ENCODE results near the gene GOLIM4.

GOLIM4 gene

GRCh38 chr3:168097381-168097780 is 1.7 kb upstream of the GOLIM4 start:
- DNase-seq = no peak

GRCh38 chr3:168096210-168096652 is 507 bp upstream of the GOLIM4 start:
- peak; percentile 24 for DNase-seq

- DNase-seq = peak; percentile 8
Observed at GRCh38 chr3:168094877-168095610, 680 bp downstream of the GOLIM4 start.

DNA sequence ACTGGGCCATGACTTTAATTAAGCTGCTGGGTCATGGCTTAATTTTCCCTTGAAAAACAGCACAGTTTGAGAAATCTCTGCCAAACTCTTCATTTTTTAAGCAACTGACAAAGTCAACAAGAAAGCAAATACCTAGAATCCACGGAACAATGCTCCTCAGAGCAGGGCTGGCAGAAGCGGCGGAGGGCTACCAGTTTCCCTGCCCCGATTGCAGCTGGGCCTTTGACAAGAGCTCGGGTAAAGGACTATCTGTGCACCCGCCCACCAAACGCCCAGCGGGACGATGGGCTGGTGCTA is 1.2 kb downstream of the GOLIM4 start:
- no peak for DNase-seq

DNA sequence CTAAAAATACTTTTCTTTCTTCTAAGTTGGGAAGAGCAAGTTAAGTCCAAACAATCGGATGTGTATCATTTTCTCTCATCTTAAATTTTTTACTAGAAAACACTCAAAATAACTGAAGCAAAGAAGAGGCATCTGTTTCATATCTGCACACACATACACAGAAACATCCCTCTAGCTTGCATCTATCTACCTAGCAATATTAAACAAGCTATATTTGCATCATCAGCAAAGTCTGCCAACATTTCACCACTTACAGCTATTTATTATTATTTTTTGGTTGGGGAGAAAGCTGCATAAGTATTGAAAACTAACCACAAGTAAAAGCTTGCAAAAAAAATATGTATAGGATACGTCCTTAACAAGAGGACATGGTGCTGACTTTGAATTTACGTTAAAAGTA is 1.9 kb downstream of the GOLIM4 start:
- DNase-seq = no peak

- DNase-seq = no peak
Observed at GRCh38 chr3:168093229-168093628, 2.5 kb downstream of the GOLIM4 start.

DNA sequence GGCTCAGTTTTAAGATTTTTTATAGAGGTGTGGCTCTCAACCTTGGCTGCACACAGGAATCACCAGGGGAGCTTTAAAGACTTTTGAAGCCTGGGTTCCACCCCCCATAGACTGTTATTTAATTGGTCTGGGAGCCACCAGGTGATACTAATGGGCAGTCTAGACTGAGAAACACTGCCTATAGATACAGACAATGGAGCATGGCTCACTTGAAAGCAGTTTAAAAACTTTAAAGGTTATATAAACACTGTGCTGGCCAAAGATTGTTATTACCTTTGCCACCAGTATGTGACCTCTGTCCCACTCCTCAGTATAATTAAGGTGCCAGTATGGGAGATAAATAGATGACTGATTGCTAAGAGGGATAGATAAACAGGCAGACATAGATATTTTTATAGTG is 3.8 kb downstream of the GOLIM4 start:
- DNase-seq = no peak

DNA sequence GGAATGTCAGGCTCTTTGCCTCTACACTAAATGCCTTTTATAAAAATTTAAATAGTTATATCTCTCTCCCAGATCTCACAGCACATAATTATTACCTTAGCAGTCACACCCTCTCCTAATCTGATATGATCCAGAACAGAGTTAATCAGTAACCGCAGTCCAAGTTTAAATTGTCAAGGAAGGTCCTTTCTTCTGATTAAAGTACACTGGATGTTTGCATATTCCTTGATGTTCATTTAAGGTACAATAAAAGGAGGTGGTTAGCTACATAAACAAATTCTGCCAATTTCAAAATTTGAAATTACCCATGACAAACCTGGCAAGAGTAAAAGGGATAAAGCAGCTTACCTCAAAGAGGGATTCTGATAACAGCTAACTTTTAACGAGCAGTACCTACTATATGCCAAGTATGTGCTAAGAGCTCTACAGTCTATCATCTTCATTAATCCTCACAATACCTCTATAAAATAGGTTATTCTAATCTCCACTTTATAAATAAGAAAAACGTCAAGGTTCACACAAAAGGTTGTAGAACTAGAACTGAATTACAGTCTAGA is 4.3 kb downstream of the GOLIM4 start:
- no peak for DNase-seq

GRCh38 chr3:168090306-168091085 is 5.2 kb downstream of the GOLIM4 start:
- DNase-seq = no peak

DNA sequence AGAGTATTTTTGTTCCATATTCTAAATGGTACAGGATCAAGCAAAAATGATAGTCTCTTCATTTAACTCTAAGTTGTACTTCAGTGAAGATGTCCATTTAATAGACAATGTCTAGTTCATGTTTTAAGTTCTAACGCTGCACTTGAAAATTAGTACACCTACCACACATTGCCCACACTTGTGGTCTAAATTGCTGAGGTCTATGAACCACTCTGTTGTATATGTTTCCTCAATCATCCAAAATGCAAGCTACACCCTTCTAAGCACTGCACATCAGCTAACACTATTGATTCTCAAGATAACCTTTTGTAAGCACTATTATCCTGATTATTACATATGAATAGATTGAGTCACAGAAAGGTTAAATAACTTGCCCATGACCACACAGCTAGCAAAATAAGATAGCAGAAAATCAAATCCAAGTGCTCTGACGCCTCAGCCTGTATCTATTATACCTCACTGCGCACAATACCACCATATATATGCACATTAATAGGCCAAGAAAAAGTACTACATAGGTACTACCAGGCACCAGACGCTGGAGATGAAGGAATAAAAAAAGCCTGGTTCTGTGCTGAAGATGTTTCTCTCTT is 6.4 kb downstream of the GOLIM4 start:
- DNase-seq = no peak

GRCh38 chr3:168088106-168088720 is 7.5 kb downstream of the GOLIM4 start:
- DNase-seq = no peak

GRCh38 chr3:168087539-168087938 is 8.2 kb downstream of the GOLIM4 start:
- DNase-seq = no peak

GRCh38 chr3:168086541-168087260 is 9.0 kb downstream of the GOLIM4 start:
- DNase-seq = no peak

GRCh38 chr3:168085491-168086119 is 10.1 kb downstream of the GOLIM4 start:
- DNase-seq = no peak

GRCh38 chr3:168083906-168084305 is 11.8 kb downstream of the GOLIM4 start:
- no peak for DNase-seq

DNA sequence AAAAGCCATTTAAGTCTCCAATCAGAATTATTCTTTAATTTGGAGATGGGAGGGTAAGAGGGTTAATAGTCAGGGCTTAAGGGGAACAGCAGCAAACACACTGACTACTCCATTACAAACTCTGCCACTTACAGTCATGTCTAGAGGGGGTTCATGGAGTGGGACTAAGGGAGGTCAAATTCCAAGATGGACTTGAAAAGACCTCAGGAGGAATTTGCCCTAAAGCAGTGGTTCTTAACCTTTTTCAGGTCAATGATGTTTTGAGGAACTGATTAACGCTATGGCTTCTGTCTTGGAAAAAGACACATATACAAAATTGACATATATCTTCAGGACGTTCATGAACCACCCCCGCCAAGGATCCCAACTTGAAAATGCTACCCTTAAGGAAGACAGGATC is 13.9 kb downstream of the GOLIM4 start:
- no peak for DNase-seq

DNA sequence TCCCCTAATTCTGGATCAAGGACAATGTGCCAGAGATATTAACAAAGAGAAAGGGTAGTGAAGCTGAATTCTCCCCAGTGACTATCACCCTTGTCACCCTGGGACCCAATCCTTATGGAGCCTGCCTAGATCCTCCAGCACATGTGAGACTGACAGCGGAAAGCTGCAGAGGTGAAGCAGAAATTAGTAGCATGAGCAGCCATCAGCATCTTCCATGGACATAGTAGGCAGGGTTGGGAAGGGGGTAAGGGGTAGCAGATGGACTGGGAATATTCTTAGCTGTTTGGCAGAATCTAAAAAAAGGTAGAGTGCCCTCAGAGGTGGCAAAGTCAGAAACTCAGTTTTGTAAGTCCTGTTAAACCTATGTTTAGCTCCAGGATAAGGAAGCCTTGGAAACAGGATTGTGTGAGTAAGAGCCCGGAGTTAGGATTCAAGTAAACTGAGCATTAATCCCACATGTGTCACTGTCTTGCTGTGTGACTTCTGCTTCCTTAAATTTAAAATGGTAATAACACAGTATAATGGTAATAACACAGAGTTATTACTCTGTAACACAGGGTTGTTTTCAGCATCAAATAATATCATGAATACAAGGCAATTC is 14.5 kb downstream of the GOLIM4 start:
- no peak for DNase-seq

- no peak for DNase-seq
Observed at GRCh38 chr3:168080499-168081170, 15.1 kb downstream of the GOLIM4 start.

GRCh38 chr3:168080022-168080421 is 15.7 kb downstream of the GOLIM4 start:
- no peak for DNase-seq

GRCh38 chr3:168077091-168077490 is 18.6 kb downstream of the GOLIM4 start:
- DNase-seq = no peak

Data from NCI-H748 treated with DMSO at 0.1 percent for 48 hours (cell line).